Right cardiac atrium (tissue), 5 donors: ENCODE results near the gene PLPPR3. TPM values are rescaled to one million over a fixed set of nuclear protein-coding genes. Genes with fewer than 3 reads are reported as not detected.

Experiments
- ATAC-seq, 2 donors: fragments of 200-7000 bp; cut with Tn5 transposase; one replicate each; pipeline versions ENCODE4 v1.8.0 to v1.9.1; 2020; ENCODE audit warnings: moderate library complexity in 2 of 2, mild to moderate bottlenecking in 1 of 2
- DNase-seq, 3 donors: peaks; one replicate each; pipeline ENCODE4 v3.0.0-alpha.2; 2020
- H3K27ac ChIP-seq: one replicate; pipeline ENCODE4 v1.5.1; 2013; ENCODE audit warnings: mild to moderate bottlenecking, low read length, control low read depth, moderate library complexity
- H3K27me3 ChIP-seq: one replicate; pipeline ENCODE4 v1.6.1; 2013; ENCODE audit not compliant: control insufficient read depth, insufficient read depth
- H3K4me1 ChIP-seq: one replicate; pipeline ENCODE4 v1.6.1; 2013; ENCODE audit warnings: low read length; ENCODE audit not compliant: control insufficient read depth, insufficient read depth
- H3K4me3 ChIP-seq: one replicate; pipeline ENCODE4 v1.5.1; 2013; ENCODE audit warnings: low read length, control low read depth
- H3K9me3 ChIP-seq: one replicate; pipeline ENCODE4 v1.6.1; 2013; ENCODE audit warnings: low read length; ENCODE audit not compliant: control insufficient read depth
- WGBS: extraction: QIAGEN DNeasy Blood & Tissue Kit; methylation state at CpG from one replicate; pipeline ENCODE4 v1.1.7; 2013; 5-methylcytosine and 5-hydroxymethylcytosine counted together
- intact Hi-C, 4 donors: fragments of 100-400 bp; cut with DNase I; formaldehyde crosslinking; loops; one replicate each; pipeline versions ENCODE4 v1.11.0 to v1.14.0; 2022 to 2023
- polyA plus RNA-seq: library from polyadenylated mRNA; stranded (reverse); fragments of 200-250 nt; gene quantifications from one replicate; pipeline ENCODE4 v1.2.3, GENCODE V29; 2013
- total RNA-seq, 4 donors: library from RNA; stranded (reverse); fragmentation: NEBNext Ultra II Directional; extraction: Animal tissue kit (Norgen Biotek cat#: 25700); gene quantifications; one replicate each; pipeline ENCODE4 v1.2.1, GENCODE V29; 2021
- donor health status: healthy with polysubstance abuse.
- donor health status: DM: no; HTN: yes; CAD: no.
- donor health status: DM: no; HTN: no; CAD: no.
- donor health status: DM: no; HTN: yes; CAD: no; lungs with severe emphysema.
- donor health status: DM: yes; HTN: yes; CAD: no.

The PLPPR3 gene
- total and polyA plus RNA-seq, 5 donors: 0.05 TPM; not detected in 4

- no peak for DNase-seq
- Histone ChIP-seq H3K4me3 (peak overlapping the region; percentile 8), H3K27me3 (no peaks in the 10 kb centered on the region), H3K27ac (peak overlapping the region; percentile 43), H3K4me1 (no peaks in the 10 kb centered on the region), H3K9me3 (no peaks in the 10 kb centered on the region)
- 83% methylated on average over 19 of the region's 19 CpGs for WGBS
- intact Hi-C loops: no loop called here
- ATAC-seq: peak; percentile 2 to 13
Measured at GRCh38 chr19:781800-782184, 40.0 kb downstream of the PLPPR3 start.

GRCh38 chr19:780935-781334, 40.8 kb downstream of the PLPPR3 start:
- H3K4me1 ChIP-seq: no peaks in the 10 kb centered on the region
- DNase-seq (no peak), ATAC-seq (no peak)
- intact Hi-C loops: no loop called here
- H3K9me3 ChIP-seq: no peaks in the 10 kb centered on the region
- H3K4me3 ChIP-seq: no peak overlapping the region
- WGBS: 77% methylated on average over 15 of the region's 15 CpGs
- no peaks in the 10 kb centered on the region for H3K27me3 ChIP-seq
- H3K27ac ChIP-seq: no peak overlapping the region

GRCh38 chr19:778910-779653, 42.7 kb downstream of the PLPPR3 start:
- 37% methylated on average over 36 of the region's 36 CpGs for WGBS
- peak; percentile 69 to 77 (median 71) for DNase-seq
- peak; percentile 67 to 75 for ATAC-seq
- peak overlapping the region; percentile 49 for H3K27ac ChIP-seq
- H3K27me3 ChIP-seq: no peaks in the 10 kb centered on the region
- intact Hi-C loops: loop anchor here in 2 of 4 donors (10.0 kb wide), 2 partner anchors 76 to 206 kb away; partner anchors contain the start of genes CFD (in 1 of the 2), ELANE (in 1 of the 2) and WDR18 (in 1 of the 2)
- no peak overlapping the region for H3K4me3 ChIP-seq
- no peaks in the 10 kb centered on the region for H3K9me3 ChIP-seq
- H3K4me1 ChIP-seq: no peaks in the 10 kb centered on the region

GRCh38 chr19:776549-776948, 45.2 kb downstream of the PLPPR3 start:
- no peaks in the 10 kb centered on the region for H3K9me3 ChIP-seq
- H3K4me1 ChIP-seq: no peaks in the 10 kb centered on the region
- no peaks in the 10 kb centered on the region for H3K27me3 ChIP-seq
- WGBS: 89% methylated on average over 18 of the region's 18 CpGs
- no peak overlapping the region for H3K27ac ChIP-seq
- no peak overlapping the region for H3K4me3 ChIP-seq
- intact Hi-C loops: loop anchor here in 2 of 4 donors (10.0 kb wide), 2 partner anchors 78 to 208 kb away; partner anchors contain the start of genes CFD (in 1 of the 2), ELANE (in 1 of the 2) and WDR18 (in 1 of the 2)
- DNase-seq: no peak
- ATAC-seq: no peak

GRCh38 chr19:772730-773436, 48.9 kb downstream of the PLPPR3 start:
- H3K27ac ChIP-seq: no peak overlapping the region
- no peaks in the 10 kb centered on the region for H3K4me1 ChIP-seq
- DNase-seq: no peak
- peak in 1 of 2 donors; percentile 12 for ATAC-seq
- intact Hi-C loops: loop anchor here in 2 of 4 donors (10.0 kb wide), 2 partner anchors 82 to 212 kb away; partner anchors contain the start of genes CFD (in 1 of the 2), ELANE (in 1 of the 2) and WDR18 (in 1 of the 2)
- no peak overlapping the region for H3K4me3 ChIP-seq
- no peaks in the 10 kb centered on the region for H3K9me3 ChIP-seq
- no peaks in the 10 kb centered on the region for H3K27me3 ChIP-seq
- 70% methylated on average over 18 of the region's 18 CpGs for WGBS

GRCh38 chr19:772063-772462, 49.7 kb downstream of the PLPPR3 start:
- no peaks in the 10 kb centered on the region for H3K27me3 ChIP-seq
- intact Hi-C loops: loop anchor here in 2 of 4 donors (10.0 kb wide), 2 partner anchors 83 to 213 kb away; partner anchors contain the start of genes CFD (in 1 of the 2), ELANE (in 1 of the 2) and WDR18 (in 1 of the 2)
- no peaks in the 10 kb centered on the region for H3K9me3 ChIP-seq
- 88% methylated on average over 5 of the region's 5 CpGs for WGBS
- no peaks in the 10 kb centered on the region for H3K4me1 ChIP-seq
- ATAC-seq (no peak), DNase-seq (no peak)
- H3K4me3 ChIP-seq: no peak overlapping the region
- no peak overlapping the region for H3K27ac ChIP-seq

- ATAC-seq (peak; percentile 50 to 61), DNase-seq (peak; percentile 62 to 73 (median 67))
- no peaks in the 10 kb centered on the region for H3K4me1 ChIP-seq
- H3K4me3 ChIP-seq: no peak overlapping the region
- 25% methylated on average over 6 of the region's 6 CpGs for WGBS
- no peaks in the 10 kb centered on the region for H3K27me3 ChIP-seq
- no peaks in the 10 kb centered on the region for H3K9me3 ChIP-seq
- H3K27ac ChIP-seq: no peak overlapping the region
- intact Hi-C loops: loop anchor here in 2 of 4 donors (2.0 to 10.0 kb wide), 4 partner anchors 83 to 213 kb away; partner anchors contain the start of genes CFD (in 1 of the 2), ELANE (in 1 of the 2) and WDR18 (in 1 of the 2)
Measured at GRCh38 chr19:771332-771785, 50.4 kb downstream of the PLPPR3 start.

- intact Hi-C loops: loop anchor here (1.0 to 10.0 kb wide), 8 partner anchors 85 to 215 kb away; partner anchors contain the start of genes CFD (in 2 of the 4), WDR18 (in 2 of the 4), ARID3A (in 1 of the 4) and ELANE (in 1 of the 4)
- Histone ChIP-seq H3K4me1 (no peaks in the 10 kb centered on the region), H3K9me3 (no peaks in the 10 kb centered on the region), H3K27ac (no peak overlapping the region), H3K4me3 (no peak overlapping the region), H3K27me3 (no peaks in the 10 kb centered on the region)
- DNase-seq (no peak), ATAC-seq (peak; percentile 15 to 22)
- 80% methylated on average over 6 of the region's 6 CpGs for WGBS
Measured at GRCh38 chr19:769616-770015, 52.1 kb downstream of the PLPPR3 start.

GRCh38 chr19:768424-768823, 53.3 kb downstream of the PLPPR3 start:
- H3K27ac ChIP-seq: no peak overlapping the region
- no peaks in the 10 kb centered on the region for H3K9me3 ChIP-seq
- ATAC-seq: no peak
- H3K4me1 ChIP-seq: no peaks in the 10 kb centered on the region
- no peaks in the 10 kb centered on the region for H3K27me3 ChIP-seq
- no peak for DNase-seq
- intact Hi-C loops: loop anchor here in 3 of 4 donors (5.0 to 10.0 kb wide), 4 partner anchors 89 to 216 kb away; partner anchors contain the start of genes ARID3A (in 1 of the 3), CFD (in 1 of the 3) and WDR18 (in 1 of the 3)
- 67% methylated on average over 14 of the region's 14 CpGs for WGBS
- no peak overlapping the region for H3K4me3 ChIP-seq

- peak; percentile 7 to 13 for ATAC-seq
- DNase-seq: no peak
- Histone ChIP-seq H3K4me3 (no peak overlapping the region), H3K4me1 (no peaks in the 10 kb centered on the region), H3K27ac (no peak overlapping the region), H3K27me3 (no peaks in the 10 kb centered on the region), H3K9me3 (no peaks in the 10 kb centered on the region)
- intact Hi-C loops: loop anchor here in 3 of 4 donors (5.0 to 10.0 kb wide), 4 partner anchors 92 to 220 kb away; partner anchors contain the start of genes ARID3A (in 1 of the 3), CFD (in 1 of the 3) and WDR18 (in 1 of the 3)
- WGBS: 80% methylated on average over 7 of the region's 7 CpGs
Measured at GRCh38 chr19:765179-765738, 56.5 kb downstream of the PLPPR3 start.
